GM18502 (cell line): ENCODE data around the gene B4GALNT3.
"Not testable (repeated sequence)": the region's sequence is repeated elsewhere in the genome, so short reads cannot be mapped to it uniquely, and the experiment has no call there.

Source experiments
- ATAC-seq: cut with Tn5 transposase; IDR thresholded peaks from one replicate; pipeline ENCODE4 v1.9.1; 2021; ENCODE audit warnings: mild to moderate bottlenecking; ENCODE audit not compliant: unreplicated experiment, poor library complexity

The B4GALNT3 gene

DNA sequence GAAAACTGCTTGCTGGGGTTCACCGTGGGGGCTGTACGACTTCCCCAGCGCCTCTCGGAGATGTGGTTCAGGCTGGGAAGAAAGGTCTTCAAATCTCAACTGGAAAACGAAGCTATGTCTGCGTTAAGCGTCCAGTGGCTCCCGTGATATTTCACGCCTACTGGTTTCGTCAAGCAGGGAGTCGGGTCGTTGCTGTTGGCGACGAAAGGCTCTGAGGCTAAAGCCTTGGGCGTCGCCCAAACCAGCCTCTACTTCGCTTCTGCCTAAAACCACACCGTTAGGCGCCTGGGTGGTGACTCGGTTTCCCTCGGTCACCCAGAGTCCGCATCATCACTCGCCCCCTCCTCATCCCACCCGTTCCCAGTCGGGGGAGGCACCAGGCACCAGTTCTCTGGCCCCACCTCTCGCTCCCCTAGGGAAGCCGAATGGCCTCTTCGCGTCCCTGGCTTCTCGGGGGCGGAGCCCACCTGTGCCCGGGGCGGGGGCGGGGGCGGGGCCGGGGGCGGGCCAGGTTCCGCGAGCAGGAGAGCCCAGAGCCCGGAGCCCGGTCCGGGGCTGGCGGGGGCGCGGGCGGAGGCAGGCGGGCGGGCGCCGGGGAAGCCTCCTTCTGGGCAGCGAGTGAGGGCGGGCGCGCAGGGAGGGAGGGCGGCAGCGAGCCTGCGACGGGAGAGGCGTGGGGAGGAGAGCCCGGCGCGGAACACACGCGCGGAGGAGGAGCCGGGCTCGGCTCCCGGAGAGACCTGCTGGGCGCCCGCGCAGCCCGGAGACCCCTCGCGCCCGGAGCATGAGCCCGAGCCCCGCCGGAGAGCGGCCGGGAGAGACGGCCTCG lies at the start of gene B4GALNT3:
TSS of gene B4GALNT3 (plus strand) at position 510 of the 829 bp plus-strand sequence. CDS start 438 bp downstream, outside the sequence.
- ATAC-seq: no peak

DNA sequence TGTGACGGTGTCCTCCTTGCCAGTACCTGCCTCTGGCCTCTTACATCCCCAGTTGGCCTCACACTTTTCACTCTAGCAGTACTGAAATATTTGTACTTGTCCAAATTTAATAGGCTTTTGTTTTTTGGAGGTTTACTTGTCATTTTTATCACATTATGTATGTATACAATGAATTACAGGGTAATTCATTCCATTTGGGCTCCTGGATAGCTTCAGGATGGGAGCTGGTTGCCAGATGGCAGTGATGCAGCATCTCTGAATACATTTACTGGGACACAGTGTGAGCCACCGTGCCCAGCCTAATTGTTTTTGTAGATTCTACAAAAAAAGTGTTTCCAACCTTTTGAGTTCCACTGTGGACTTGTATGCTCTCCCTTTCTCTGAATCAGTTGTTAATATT lies 44.9 kb upstream of the B4GALNT3 start:
- ATAC-seq: no peak

DNA sequence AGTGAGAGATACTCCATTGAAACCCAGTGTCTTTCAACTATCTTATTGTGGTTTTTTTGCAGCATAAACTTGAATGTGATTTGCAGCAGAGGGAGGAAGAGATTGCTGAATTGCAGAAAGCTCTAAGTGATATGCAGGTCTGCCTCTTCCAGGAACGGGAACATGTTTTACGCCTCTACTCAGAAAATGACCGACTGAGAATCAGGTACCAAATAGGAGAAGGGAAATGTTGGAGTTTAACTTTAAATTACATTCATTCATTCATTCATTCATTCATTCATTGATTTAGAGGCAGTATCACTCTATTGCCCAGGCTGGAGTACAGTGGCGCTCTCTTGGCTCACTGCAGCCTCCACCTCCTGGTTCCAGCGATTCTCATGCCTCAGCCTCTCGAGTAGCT lies 41.3 kb upstream of the B4GALNT3 start:
- ATAC-seq: no peak

DNA sequence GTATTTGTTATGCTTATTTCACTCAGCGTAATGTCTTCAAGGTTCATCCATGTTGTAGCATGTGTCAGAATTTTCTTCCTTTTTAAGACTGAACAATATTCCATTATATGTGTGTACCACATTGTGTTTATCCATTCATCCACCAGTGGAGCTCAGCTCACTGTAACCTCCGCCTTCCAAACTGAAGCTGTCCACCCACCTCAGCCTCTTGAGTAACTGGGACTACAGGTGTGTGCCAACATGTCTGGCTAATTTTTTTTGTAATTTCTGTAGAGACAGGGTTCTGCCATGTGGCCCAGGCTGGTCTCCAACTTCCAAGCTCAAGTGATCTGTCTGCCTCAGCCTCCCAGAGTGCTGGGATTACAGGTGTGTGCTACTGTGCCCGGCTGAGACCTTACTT lies 37.2 kb upstream of the B4GALNT3 start:
- no peak for ATAC-seq

GRCh38 chr12:435737-436136 lies 24.0 kb upstream of the B4GALNT3 start:
- not testable (repeated sequence) for ATAC-seq

- ATAC-seq: no peak
Measured at GRCh38 chr12:442235-442884, 17.4 kb upstream of the B4GALNT3 start.

DNA sequence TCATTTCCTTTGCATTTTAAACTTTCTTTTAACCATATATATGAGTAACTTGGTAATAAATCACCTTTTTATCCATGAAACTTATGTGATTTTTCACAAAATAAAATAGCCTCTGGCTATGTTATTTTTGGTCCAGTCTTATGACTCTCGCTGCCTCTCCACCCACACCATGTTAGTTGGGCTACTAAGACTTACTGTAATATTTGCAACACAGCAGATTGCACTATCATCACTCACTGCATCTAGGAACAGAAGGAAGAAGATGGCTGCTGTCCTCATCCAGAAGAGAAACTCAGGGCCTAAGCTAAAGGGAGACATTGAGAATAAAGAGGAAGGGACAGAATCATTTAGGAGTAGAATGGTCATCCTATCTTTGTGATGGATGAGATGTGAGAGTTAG lies 12.6 kb upstream of the B4GALNT3 start:
- ATAC-seq: no peak

DNA sequence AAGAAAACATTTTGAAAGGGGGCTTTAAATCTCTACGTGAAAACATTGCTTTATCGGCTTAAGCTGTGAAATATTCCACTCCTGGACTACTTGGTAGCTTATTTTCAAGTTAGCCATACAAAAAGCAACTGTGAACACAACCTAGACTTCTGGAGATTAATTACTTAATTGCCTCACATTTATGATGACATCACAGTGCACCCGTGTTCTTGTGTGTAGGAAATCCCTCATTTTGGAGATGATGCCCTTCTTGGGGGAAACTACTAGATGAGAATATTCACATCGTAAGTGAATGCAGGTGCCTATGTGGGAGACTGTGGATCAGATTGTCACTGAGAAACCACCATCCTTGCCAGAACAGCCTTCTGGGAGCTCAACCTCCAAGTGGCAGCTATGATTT lies 10.5 kb upstream of the B4GALNT3 start:
- no peak for ATAC-seq

DNA sequence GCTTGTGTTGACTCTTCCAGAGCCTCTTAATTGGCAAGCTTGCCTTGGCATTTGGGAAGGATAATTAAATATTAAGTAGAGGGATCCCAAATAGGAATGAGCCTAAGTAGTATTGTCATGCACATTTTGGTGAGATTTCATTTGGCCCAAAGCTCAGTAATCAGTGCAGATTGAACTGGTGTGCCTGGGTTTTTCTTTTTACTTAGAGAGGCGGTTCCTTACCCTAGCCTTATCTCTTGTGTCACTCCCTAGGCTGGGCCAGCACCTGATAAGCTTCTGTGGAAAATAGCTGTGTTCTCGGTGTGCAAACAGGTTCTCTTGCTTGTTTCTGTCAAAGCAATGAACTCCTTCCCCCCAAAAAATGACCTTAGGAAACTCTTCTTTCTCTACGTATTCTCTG lies 9.3 kb upstream of the B4GALNT3 start:
- no peak for ATAC-seq

- ATAC-seq: no peak
Measured at GRCh38 chr12:452667-453210, 7.0 kb upstream of the B4GALNT3 start.

GRCh38 chr12:454833-455232 lies 4.9 kb upstream of the B4GALNT3 start:
- no peak for ATAC-seq

- ATAC-seq: no peak
Measured at GRCh38 chr12:455821-456220, 3.9 kb upstream of the B4GALNT3 start.

GRCh38 chr12:457676-458075 lies 2.1 kb upstream of the B4GALNT3 start:
- no peak for ATAC-seq

DNA sequence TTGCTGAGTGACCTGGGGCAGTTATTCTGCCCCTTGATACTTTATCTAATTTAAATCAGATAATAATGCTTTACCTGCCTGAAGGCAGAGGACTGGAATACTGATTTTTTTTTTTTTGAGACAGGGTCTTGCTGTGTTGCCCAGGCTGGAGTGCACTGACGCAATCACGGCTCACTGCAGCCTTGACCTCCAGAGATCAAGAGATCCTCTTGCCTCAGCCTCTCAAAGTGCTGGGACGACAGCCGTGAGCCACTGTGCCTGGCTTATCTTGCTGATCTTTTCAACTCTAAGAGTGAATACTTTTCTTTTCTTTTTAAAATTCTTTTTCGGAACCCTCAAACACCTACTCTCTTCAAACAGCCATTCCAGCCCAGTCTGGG lies 699 bp upstream of the B4GALNT3 start:
- no peak for ATAC-seq

DNA sequence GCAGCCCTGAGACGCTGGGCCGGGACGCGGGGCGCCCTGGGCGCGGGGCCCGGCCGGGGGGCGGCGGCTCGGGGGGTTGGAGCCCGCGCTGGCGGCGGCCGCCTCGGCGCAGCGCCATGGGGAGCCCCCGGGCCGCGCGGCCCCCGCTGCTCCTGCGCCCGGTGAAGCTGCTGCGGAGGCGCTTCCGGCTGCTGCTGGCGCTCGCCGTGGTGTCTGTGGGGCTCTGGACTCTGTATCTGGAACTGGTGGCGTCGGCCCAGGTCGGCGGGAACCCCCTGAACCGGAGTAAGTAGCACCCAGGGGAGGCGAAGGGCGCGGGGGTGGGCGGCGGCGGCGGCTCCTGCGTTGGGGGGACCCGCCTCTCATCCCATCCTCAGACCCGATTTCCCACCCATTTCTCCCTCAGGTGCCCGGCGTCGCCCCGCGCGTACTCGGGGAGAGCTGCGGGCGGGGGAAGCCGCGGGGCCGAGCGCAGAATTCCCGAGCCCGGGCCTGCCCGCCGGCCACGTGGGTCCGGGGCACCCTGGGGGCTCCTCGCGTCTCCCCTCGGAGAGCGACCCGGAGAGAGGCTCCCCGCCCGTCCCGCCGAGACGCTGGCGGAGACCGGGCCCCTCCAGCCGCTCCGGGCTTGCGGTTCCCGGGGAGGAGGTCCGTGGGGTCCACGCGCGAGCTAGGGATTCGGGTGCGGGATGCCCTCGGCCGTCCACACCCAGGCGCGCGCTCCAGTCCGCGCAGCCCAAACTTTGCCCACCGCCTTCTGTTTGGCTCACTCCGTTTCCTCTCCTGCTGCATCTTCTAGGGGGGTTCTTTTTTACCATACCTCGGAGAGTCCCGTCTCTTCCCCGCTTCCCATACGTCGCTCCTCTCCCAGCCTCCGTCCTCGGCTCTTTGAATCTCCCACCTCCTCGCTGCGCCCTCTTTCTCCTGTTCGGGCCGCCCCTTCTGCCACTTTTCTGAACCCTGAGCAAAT lies 807 bp downstream of the B4GALNT3 start:
- no peak for ATAC-seq

DNA sequence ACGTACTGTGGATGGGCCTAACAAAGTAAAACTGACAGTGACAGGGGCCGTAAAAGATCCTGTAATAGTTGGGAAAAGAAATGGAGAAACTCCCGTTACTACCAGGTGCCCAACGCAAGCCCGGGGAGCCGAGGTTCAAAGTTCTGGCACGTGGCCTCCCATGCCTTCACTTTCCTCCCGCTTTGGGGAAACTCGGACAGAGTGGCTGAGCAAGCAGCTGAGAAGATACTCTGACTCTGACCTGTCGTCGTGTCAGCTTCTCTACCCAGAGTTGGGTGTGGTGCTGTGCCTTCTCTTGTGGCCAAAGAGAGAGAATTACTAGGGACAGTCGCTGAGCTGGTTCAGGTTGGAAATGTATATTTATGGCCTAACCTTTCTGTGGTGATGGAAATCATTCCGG lies 1.7 kb downstream of the B4GALNT3 start:
- ATAC-seq: no peak

DNA sequence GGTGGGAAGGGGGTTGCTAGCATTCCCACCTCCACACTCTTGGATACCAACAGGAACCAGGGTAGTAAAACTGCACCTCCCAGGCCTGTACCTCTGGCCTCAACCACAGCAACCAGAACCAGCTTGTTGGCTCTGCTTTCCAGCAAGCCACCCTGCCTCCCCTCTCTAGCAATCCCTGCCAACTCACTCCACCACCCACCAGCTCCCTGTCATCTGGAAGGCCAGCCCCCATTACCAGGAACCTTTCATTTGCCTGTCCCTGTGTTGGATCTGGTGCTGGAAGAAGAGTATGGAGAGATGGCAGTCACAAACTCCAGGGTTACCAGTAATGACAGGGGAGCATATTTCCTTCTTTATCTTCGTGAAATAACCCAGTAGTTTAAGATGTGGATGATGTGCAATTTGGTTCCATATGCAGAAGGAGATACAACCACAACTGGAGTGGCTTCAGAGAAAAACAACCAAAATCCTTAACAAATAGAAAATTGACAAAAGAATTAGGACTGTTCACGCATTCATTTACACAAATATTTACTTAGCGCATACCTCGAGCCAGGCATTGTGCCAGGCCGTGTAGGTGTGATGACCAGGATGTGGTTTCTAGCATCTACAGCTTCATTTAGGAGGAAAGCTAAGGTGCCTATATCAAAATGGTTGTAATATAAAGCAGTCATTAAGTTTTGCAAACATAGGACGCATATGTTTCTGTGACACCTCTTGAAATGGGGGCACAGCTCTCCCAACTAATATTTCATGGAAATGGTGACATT lies 3.4 kb downstream of the B4GALNT3 start:
- no peak for ATAC-seq

GRCh38 chr12:464484-465267 lies 4.9 kb downstream of the B4GALNT3 start:
- ATAC-seq: no peak

- ATAC-seq: no peak
Measured at GRCh38 chr12:466039-466438, 6.3 kb downstream of the B4GALNT3 start.
